Measurements from ENCODE around the gene ARID1A. TPM values are rescaled to one million over a fixed set of nuclear protein-coding genes. Genes with fewer than 3 reads are reported as not detected.

The ARID1A gene
- total and polyA plus RNA-seq, 9 of the 15 experiments (the other 6 are each of a cell fraction or from before 2014, with no cell fraction given), result 8.3 to 88.3 (median 22.5) TPM

GRCh38 chr1:26788836-26789611 is 93.2 kb downstream of the ARID1A start (continued):
- TF ChIP-seq NR2C1 (IDR thresholded peaks at IDR 0.05), result no peak; the same call in 1 of the 2 replicates
- 0 out of 2 replicates have a peak, but pooled peaks have one; percentile 24 for TF ChIP-seq NR2C1 (tag; IDR thresholded peaks at IDR 0.05)
- no peak for TF ChIP-seq ERF (CRISPR knock-in tag; IDR thresholded peaks at IDR 0.05)
- TF ChIP-seq SUPT5H (IDR thresholded peaks at IDR 0.05), result no peak; the same call in none of the 2 replicates
- peak; percentile 99 to 100 for TF ChIP-seq RAD21 (CRISPR knock-in tag; conservative IDR thresholded peaks at IDR 0.05 in 1 of 2, IDR thresholded peaks at IDR 0.05 in 1 of 2)
- TF ChIP-seq CBX3 (IDR thresholded peaks at IDR 0.05; ENCODE audit: borderline replicate concordance in 1 of 2, low read length in 2 of 2), result peak in 1 of 2 experiments; percentile 75; a peak in 1 of 3 replicates
- TF ChIP-seq PTTG1 (tag; IDR thresholded peaks at IDR 0.05; ENCODE audit: low read depth), result no peak
- peak; percentile 46; the same call in 1 of the 2 replicates for TF ChIP-seq ETS1 (conservative IDR thresholded peaks at IDR 0.05; ENCODE audit: control insufficient read depth, low read depth, low read length)
- peak; percentile 78; the same call in 1 of the 2 replicates for TF ChIP-seq CTBP1 (IDR thresholded peaks at IDR 0.05; ENCODE audit: borderline replicate concordance)
- peak; percentile 8; the same call in 1 of the 2 replicates for TF ChIP-seq CEBPG (CRISPR knock-in tag; IDR thresholded peaks at IDR 0.05)
- TF ChIP-seq CEBPG (tag; conservative IDR thresholded peaks at IDR 0.05 in 1 of 2, IDR thresholded peaks at IDR 0.05 in 1 of 2), result peak; percentile 35 to 59; a peak in 2 of 4 replicates
- TF ChIP-seq ADNP (tag; IDR thresholded peaks at IDR 0.05), result no peak
- TF ChIP-seq, protein P1, sequence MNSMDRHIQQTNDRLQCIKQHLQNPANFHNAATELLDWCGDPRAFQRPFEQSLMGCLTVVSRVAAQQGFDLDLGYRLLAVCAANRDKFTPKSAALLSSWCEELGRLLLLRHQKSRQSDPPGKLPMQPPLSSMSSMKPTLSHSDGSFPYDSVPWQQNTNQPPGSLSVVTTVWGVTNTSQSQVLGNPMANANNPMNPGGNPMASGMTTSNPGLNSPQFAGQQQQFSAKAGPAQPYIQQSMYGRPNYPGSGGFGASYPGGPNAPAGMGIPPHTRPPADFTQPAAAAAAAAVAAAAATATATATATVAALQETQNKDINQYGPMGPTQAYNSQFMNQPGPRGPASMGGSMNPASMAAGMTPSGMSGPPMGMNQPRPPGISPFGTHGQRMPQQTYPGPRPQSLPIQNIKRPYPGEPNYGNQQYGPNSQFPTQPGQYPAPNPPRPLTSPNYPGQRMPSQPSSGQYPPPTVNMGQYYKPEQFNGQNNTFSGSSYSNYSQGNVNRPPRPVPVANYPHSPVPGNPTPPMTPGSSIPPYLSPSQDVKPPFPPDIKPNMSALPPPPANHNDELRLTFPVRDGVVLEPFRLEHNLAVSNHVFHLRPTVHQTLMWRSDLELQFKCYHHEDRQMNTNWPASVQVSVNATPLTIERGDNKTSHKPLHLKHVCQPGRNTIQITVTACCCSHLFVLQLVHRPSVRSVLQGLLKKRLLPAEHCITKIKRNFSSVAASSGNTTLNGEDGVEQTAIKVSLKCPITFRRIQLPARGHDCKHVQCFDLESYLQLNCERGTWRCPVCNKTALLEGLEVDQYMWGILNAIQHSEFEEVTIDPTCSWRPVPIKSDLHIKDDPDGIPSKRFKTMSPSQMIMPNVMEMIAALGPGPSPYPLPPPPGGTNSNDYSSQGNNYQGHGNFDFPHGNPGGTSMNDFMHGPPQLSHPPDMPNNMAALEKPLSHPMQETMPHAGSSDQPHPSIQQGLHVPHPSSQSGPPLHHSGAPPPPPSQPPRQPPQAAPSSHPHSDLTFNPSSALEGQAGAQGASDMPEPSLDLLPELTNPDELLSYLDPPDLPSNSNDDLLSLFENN (IDR thresholded peaks at IDR 0.05; ENCODE audit: low read depth in 2 of 2, low read length in 2 of 2), result peak in 1 of 2 experiments; percentile 16; a peak in 1 of 4 replicates
- peak in 1 of 2 experiments; percentile 65; a peak in 1 of 4 replicates for TF ChIP-seq TEAD1 (CRISPR knock-in tag; IDR thresholded peaks at IDR 0.05)
- TF ChIP-seq ZBTB49 (CRISPR knock-in tag; IDR thresholded peaks at IDR 0.05; ENCODE audit: borderline replicate concordance), result no peak
- TF ChIP-seq CCNT2 (IDR thresholded peaks at IDR 0.05; ENCODE audit: borderline replicate concordance, extremely low read depth, insufficient read length, low read depth, low read length), result no peak

Data from K562 (cell line).